ENCODE results near the gene RBMS3. TPM values are rescaled to one million over a fixed set of nuclear protein-coding genes. Genes with fewer than 3 reads are reported as not detected.

The RBMS3 gene
- total RNA-seq, 2 donors from 2014 or later: 2.8 to 9.6 TPM

DNA sequence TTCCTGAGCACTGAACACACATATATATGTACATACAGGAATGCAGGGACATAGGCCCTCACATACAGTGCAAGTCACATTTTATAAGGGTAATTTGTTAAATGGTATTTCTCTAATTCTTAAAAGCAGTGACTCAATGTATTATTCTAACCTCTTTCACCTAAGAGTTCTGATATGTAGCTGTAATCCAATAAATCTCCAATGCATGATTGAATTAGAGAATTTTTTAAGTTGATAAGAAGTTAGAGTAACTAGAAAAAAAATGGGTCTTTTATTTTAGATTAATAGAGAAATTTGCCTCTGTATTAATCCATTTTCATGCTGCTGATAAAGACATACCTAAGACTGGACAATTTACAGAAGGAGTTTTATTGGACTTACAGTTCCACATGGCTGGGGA, 98.2 kb downstream of the RBMS3 start:
- DNase-seq: no peak
- Histone ChIP-seq H3K27me3 (no peaks in the 10 kb centered on the region), H3K9ac (ENCODE audit: low read depth in 2 of 2, low read length in 2 of 2) (no peak overlapping the region), H3K4me3 (no peak overlapping the region), H3K27ac (no peak overlapping the region), H3K4me1 (no peaks in the 10 kb centered on the region), H3K9me3 (no peaks in the 10 kb centered on the region), H3K36me3 (no peaks in the 10 kb centered on the region)
- TF ChIP-seq, protein P1, sequence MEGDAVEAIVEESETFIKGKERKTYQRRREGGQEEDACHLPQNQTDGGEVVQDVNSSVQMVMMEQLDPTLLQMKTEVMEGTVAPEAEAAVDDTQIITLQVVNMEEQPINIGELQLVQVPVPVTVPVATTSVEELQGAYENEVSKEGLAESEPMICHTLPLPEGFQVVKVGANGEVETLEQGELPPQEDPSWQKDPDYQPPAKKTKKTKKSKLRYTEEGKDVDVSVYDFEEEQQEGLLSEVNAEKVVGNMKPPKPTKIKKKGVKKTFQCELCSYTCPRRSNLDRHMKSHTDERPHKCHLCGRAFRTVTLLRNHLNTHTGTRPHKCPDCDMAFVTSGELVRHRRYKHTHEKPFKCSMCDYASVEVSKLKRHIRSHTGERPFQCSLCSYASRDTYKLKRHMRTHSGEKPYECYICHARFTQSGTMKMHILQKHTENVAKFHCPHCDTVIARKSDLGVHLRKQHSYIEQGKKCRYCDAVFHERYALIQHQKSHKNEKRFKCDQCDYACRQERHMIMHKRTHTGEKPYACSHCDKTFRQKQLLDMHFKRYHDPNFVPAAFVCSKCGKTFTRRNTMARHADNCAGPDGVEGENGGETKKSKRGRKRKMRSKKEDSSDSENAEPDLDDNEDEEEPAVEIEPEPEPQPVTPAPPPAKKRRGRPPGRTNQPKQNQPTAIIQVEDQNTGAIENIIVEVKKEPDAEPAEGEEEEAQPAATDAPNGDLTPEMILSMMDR (IDR thresholded peaks at IDR 0.05): no peak
- intact Hi-C loops (cut with DNase I): no loop called here

DNA sequence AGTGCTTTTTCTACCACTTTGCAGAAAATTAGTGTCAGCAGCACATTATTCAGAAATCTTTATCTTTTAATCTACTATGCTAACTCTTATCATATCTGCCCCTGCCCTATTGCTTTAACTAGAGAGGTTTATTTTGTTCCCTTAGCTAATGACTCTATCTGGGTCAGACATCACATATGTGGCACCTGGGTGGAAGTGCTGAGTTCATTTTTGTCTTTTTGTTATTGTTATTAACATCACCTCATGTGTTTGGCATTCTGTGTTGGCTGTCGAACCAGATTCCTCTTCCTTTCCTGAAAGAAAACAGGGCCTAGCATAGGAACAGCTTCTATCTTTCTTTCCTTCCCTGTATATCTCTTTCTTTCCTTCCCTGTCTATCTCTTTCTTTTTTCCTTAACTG, 100.7 kb downstream of the RBMS3 start:
- H3K9ac ChIP-seq (ENCODE audit: low read depth in 2 of 2, low read length in 2 of 2): no peak overlapping the region
- DNase-seq: no peak
- intact Hi-C loops (cut with DNase I): no loop called here
- H3K4me1 ChIP-seq: no peaks in the 10 kb centered on the region
- TF ChIP-seq, protein P1 (IDR thresholded peaks at IDR 0.05): no peak
- no peak overlapping the region for H3K27ac ChIP-seq
- H3K27me3 ChIP-seq: no peaks in the 10 kb centered on the region
- H3K36me3 ChIP-seq: no peaks in the 10 kb centered on the region
- no peak overlapping the region for H3K4me3 ChIP-seq
- no peaks in the 10 kb centered on the region for H3K9me3 ChIP-seq

DNA sequence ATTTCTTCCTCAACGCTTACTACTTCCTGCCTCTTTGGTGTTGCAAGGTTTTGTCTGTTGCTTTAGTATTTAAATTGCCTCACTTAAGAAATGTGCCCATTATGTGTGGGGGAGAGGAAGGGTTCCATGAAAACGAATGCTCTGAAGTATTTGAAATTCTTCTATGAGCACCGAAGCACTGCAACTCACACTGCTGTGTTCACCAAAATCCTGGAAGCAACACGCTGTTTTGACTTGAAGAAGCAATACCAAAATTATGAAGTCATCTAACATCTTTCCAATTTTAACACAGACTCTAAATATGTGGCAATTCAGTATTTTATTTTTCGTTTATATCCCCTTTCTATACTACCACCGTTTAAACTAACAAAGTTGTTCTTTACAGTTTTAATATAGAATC, 101.5 kb downstream of the RBMS3 start:
- no peak overlapping the region for H3K27ac ChIP-seq
- no peak overlapping the region for H3K9ac ChIP-seq (ENCODE audit: low read depth in 2 of 2, low read length in 2 of 2)
- DNase-seq: no peak
- TF ChIP-seq, protein P1 (IDR thresholded peaks at IDR 0.05): no peak
- H3K27me3 ChIP-seq: no peaks in the 10 kb centered on the region
- intact Hi-C loops (cut with DNase I): no loop called here
- H3K9me3 ChIP-seq: no peaks in the 10 kb centered on the region
- no peak overlapping the region for H3K4me3 ChIP-seq
- no peaks in the 10 kb centered on the region for H3K4me1 ChIP-seq
- no peaks in the 10 kb centered on the region for H3K36me3 ChIP-seq

DNA sequence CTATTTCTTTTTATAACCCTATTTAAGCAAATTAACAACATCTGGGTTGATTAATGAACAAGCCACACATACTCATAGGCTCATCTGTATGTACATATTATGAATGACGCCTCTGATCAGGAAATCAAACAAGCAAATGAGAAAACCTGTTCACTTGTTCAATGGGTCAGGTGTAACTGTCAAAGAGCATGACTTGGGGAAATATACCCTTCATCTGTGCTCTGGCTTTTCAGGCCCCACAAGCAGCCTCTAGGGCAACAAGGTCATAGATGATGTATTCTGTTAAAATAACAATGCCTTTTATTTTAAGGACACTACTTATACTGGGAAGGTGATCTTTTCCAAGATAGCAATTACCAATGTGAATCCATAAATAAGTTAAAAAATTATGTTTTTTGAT, 102.0 kb downstream of the RBMS3 start:
- H3K36me3 ChIP-seq: no peaks in the 10 kb centered on the region
- no peak overlapping the region for H3K9ac ChIP-seq (ENCODE audit: low read depth in 2 of 2, low read length in 2 of 2)
- no peaks in the 10 kb centered on the region for H3K27me3 ChIP-seq
- H3K4me3 ChIP-seq: no peak overlapping the region
- no peaks in the 10 kb centered on the region for H3K4me1 ChIP-seq
- TF ChIP-seq, protein P1 (IDR thresholded peaks at IDR 0.05): no peak
- DNase-seq: no peak
- H3K9me3 ChIP-seq: no peaks in the 10 kb centered on the region
- intact Hi-C loops (cut with DNase I): no loop called here
- no peak overlapping the region for H3K27ac ChIP-seq

DNA sequence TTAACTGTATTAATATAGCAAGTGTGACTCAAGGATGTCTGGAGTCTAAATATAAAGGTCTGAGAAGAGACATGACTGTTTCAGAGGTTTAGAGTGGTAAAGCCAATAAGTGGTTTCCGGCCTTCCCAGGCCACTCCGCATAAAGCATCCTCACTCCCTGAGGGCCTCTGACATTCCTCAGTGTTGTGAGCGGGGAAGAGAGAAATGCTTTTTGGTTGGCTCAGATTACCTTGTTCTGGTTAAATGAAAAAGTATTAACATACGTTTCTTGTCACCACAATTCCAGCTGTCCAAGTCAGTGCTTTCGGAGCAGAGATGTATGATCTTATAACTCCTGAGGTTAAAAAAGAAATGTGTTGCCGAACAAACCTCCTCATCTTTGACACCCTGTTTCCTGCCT, 103.8 kb downstream of the RBMS3 start:
- H3K27ac ChIP-seq: no peak overlapping the region
- no peak overlapping the region for H3K4me3 ChIP-seq
- no peaks in the 10 kb centered on the region for H3K27me3 ChIP-seq
- DNase-seq: no peak
- intact Hi-C loops (cut with DNase I): no loop called here
- no peaks in the 10 kb centered on the region for H3K36me3 ChIP-seq
- no peaks in the 10 kb centered on the region for H3K9me3 ChIP-seq
- TF ChIP-seq, protein P1 (IDR thresholded peaks at IDR 0.05): no peak
- no peak overlapping the region for H3K9ac ChIP-seq (ENCODE audit: low read depth in 2 of 2, low read length in 2 of 2)
- H3K4me1 ChIP-seq: no peaks in the 10 kb centered on the region

Data from colonic mucosa (tissue), 4 donors.